OCI-LY7 (cell line): ENCODE results near the gene MISP.

Source experiments
- EZH2phosphoT487 ChIP-seq: fragments of 200-600 bp; sonication (generic); IDR thresholded peaks from 2 replicates; pipeline ENCODE4 v1.6.1; 2018; ENCODE audit warnings: low read depth, borderline replicate concordance, mild to moderate bottlenecking, mixed run types, antibody characterized with exemption, low read length, moderate library complexity, mixed read lengths
- TF ChIP-seq, protein P1 (sequence below): fragments of 200-600 bp; sonication (generic); conservative IDR thresholded peaks from 2 replicates; pipeline ENCODE4 v1.5.1; 2014; ENCODE audit warnings: mild to moderate bottlenecking, antibody characterized with exemption, low read length, moderate library complexity, mixed read lengths

DNA sequence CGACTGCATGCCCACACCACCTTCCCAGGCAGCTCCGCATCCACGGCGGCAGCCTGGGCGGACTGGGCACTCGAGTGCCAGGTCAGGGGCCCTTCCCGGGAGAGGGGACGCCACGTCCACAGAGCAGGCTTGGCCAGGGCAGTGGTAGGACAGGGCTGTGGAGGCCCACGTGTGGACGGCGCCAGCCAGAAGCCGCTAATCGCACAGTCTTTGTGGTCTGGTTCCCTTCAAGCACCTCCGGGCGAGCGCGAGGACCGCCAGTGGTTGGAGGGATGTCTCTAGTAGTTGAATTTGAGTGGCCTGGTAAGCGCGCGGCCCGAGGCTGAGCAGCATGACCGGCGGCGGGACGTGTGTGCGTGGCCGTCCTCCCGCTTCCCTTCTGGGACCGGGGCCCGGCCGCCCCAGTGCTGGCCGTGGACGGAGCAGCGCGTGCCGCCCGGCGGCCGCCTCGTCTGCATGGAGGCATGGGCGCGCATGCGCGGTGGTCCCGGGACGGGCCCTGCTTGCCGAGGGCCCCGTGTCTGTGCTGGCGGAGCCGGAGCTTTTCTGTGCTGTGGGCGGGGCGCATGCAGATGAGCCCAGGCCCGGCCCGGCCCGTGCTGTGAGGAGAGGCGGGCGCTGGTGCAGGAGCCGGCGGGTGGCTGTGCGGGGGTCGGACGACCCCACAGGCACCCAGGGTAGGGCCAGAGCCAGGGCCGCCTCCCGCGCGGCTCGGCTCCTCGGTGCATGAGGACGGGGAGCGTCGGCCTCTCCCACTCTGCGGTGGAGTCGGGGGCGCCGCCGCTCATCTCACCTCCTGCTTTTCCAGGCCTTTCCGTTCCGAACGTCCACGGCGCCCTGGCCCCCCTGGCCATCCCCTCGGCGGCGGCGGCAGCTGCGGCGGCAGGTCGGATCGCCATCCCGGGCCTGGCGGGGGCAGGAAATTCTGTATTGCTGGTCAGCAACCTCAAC lies 55.0 kb downstream of the MISP start:
- TF ChIP-seq, protein P1, sequence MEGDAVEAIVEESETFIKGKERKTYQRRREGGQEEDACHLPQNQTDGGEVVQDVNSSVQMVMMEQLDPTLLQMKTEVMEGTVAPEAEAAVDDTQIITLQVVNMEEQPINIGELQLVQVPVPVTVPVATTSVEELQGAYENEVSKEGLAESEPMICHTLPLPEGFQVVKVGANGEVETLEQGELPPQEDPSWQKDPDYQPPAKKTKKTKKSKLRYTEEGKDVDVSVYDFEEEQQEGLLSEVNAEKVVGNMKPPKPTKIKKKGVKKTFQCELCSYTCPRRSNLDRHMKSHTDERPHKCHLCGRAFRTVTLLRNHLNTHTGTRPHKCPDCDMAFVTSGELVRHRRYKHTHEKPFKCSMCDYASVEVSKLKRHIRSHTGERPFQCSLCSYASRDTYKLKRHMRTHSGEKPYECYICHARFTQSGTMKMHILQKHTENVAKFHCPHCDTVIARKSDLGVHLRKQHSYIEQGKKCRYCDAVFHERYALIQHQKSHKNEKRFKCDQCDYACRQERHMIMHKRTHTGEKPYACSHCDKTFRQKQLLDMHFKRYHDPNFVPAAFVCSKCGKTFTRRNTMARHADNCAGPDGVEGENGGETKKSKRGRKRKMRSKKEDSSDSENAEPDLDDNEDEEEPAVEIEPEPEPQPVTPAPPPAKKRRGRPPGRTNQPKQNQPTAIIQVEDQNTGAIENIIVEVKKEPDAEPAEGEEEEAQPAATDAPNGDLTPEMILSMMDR: no peak
- TF ChIP-seq EZH2phosphoT487: no peak
